Renal pelvis (tissue), 4 donors: ENCODE measurements around the gene RAB11FIP5. TPM values are rescaled to one million over a fixed set of nuclear protein-coding genes. Genes with fewer than 3 reads are reported as not detected.
"Not testable (repeated sequence)": the region's sequence is repeated elsewhere in the genome, so short reads cannot be mapped to it uniquely, and the experiment has no call there.

Experiments
- DNase-seq: peaks from one replicate; pipeline ENCODE4 v3.0.0-alpha.2; 2013
- polyA plus RNA-seq, 3 donors: library from polyadenylated mRNA; unstranded; fragments of 120-200 nt; gene quantifications; one replicate each; pipeline ENCODE4 v1.2.1, GENCODE V29; 2013; ENCODE audit not compliant: insufficient read length in 3 of 3

Gene RAB11FIP5
- polyA plus RNA-seq, 3 donors: 45.1 to 54.3 (median 52.9) TPM

- no peak for DNase-seq
Measured at GRCh38 chr2:73112026-73112912, 479 bp downstream of the RAB11FIP5 start.

- DNase-seq: peak; percentile 20
Measured at GRCh38 chr2:73111073-73112025, 1.4 kb downstream of the RAB11FIP5 start.

- no peak for DNase-seq
Measured at GRCh38 chr2:73110168-73111072, 2.3 kb downstream of the RAB11FIP5 start.

- no peak for DNase-seq
Measured at GRCh38 chr2:73109431-73110167, 3.1 kb downstream of the RAB11FIP5 start.

DNA sequence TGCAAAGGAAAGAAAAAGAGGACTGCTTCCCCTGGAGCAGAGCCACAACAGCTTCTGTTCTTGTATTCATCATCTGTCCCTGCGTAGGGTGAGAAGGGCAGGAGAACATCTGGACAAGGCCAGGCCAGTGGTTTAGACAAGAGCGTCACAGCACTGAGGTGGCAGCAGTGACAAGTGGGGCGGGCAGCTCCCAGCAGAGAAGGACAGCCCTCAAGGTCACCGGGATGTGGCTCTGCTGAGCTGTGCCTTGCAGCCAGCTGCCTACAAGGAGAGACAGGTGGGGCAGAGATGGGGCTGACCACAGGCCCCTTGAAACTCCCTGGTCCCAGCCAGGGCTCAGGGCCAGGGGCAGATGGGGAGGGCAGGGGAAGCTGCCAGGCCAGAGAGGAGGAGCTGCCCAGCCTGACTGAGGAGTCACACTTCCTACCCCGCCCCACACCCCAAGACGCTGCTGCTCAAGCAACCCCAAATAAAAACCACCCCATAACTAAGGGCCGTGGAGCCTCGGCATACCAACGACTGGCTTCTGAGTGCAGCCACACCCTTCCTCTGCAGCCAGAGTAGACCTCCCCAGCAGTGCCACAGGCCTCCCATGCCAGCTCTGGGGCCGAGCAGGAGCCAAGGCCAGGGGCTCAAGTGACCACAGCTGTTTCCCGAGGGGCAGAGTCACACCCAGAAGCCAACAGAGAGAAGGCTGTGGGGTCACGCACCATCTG is 5.4 kb downstream of the RAB11FIP5 start:
- DNase-seq: no peak

- no peak for DNase-seq
Measured at GRCh38 chr2:73106791-73107190, 6.0 kb downstream of the RAB11FIP5 start.

GRCh38 chr2:73105511-73105971 is 7.2 kb downstream of the RAB11FIP5 start:
- DNase-seq: no peak

DNA sequence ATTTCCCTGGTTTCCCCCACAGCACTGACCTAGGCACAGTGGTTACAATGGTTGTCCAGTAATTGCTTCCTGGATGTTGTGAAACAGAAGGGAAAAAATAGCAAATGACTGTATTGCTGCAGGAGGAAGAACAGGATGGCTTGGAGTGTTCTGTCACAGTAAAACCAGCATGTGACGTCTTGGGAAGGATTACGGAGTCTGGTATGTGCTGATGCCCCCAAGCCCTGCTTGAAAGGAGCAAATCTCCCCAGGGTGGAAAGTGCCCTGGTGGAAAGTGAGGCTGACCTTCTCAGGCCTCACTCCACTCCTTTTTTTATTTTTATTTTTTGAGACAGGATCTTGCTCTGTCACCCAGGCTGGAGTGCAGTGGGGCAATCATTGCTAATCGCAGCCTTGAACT is 7.8 kb downstream of the RAB11FIP5 start:
- no peak for DNase-seq

GRCh38 chr2:73103018-73103542 is 9.7 kb downstream of the RAB11FIP5 start:
- DNase-seq: no peak

- DNase-seq: no peak
Measured at GRCh38 chr2:73101626-73102256, 11.0 kb downstream of the RAB11FIP5 start.

- no peak for DNase-seq
Measured at GRCh38 chr2:73100956-73101355, 11.8 kb downstream of the RAB11FIP5 start.

GRCh38 chr2:73099486-73099885 is 13.3 kb downstream of the RAB11FIP5 start:
- no peak for DNase-seq

- DNase-seq: no peak
Measured at GRCh38 chr2:73095910-73096309, 16.8 kb downstream of the RAB11FIP5 start.

DNA sequence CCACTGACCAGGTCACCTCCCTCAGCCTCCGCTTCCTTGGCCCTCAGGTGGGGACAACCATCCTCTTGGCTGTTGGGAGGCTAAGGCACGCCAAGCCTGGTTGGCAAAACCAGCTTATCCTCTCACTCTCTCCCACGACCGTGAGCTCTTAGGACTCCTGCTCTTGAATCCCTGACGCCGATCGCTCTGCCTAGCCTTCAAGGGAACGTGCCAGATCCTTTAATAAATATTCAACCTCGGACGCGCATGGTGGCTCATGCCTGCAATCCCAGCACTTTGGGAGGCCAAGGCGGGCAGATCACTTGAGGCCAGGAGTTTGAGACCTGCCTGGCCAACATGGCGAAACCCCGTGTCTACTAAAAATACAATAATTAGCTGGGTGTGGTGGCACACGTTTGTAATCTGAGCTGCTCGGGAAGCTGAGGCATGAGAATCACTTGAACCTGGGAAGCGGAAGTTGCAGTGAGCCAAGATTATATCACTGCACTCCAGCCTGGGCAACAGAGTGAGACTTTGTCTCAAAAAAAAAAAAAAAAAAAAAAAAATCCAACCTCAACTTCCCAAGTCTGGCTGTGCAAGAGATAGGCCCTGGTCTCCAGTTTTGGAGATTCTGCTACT is 19.0 kb downstream of the RAB11FIP5 start:
- not testable (repeated sequence) for DNase-seq

- no peak for DNase-seq
Measured at GRCh38 chr2:73092146-73092783, 20.5 kb downstream of the RAB11FIP5 start.

DNA sequence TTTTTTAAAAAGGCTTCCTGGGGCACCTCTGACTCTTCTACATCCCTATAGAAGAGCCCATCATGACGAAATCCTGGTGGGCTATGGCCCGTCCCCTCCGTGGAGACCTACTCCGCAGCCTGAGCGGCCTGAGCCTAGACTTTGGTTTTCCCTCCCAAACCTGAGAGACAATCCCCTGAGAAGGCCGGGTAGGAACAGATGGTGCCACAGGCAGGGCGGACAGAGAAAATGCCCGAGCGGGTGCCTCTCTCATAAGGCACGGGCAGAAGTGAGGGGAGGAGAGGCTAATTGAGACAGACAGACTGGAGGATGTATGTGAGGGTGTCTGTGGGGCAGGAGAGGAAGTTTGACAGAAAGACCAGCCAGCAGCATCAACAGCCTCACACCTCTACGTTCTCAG is 21.1 kb downstream of the RAB11FIP5 start:
- DNase-seq: no peak

DNA sequence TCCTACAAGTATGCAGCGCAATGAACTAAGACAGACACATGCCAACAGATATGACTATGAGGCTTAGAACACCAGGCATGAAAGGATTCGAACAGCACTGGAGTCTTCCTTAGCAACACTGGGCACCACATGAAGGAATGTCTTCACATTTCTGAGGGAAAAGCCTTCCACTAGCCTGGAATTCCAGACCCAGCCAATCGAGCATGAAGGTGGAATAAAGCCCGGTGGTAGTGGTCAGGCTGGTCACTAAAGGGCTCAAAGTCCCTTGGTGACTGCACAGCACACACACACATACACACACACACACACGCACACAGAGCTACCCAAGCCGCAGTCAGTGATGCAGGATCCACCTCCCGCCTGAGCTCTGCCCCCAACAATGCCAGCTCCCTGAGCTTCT is 21.6 kb downstream of the RAB11FIP5 start:
- DNase-seq: no peak
